Measurements from ENCODE around the gene HCAR2.

GRCh38 chr12:122729583-122730214 lies 26.5 kb upstream of the HCAR2 start:
- TF ChIP-seq POLR2A (IDR thresholded peaks at IDR 0.05; ENCODE audit: low read length) (no peak), GATA1 (IDR thresholded peaks at IDR 0.05; ENCODE audit: low read depth, low read length) (no peak)
